Measurements from ENCODE around the gene TBC1D22A. TPM values are rescaled to one million over a fixed set of nuclear protein-coding genes. Genes with fewer than 3 reads are reported as not detected.

The TBC1D22A gene
- polyA plus RNA-seq, 1 of the 3 experiments (the other 2 are of a cell fraction) = 16.5 TPM

GRCh38 chr22:47157486-47158270 lies 395.2 kb downstream of the TBC1D22A start:
- TF ChIP-seq, protein P1, sequence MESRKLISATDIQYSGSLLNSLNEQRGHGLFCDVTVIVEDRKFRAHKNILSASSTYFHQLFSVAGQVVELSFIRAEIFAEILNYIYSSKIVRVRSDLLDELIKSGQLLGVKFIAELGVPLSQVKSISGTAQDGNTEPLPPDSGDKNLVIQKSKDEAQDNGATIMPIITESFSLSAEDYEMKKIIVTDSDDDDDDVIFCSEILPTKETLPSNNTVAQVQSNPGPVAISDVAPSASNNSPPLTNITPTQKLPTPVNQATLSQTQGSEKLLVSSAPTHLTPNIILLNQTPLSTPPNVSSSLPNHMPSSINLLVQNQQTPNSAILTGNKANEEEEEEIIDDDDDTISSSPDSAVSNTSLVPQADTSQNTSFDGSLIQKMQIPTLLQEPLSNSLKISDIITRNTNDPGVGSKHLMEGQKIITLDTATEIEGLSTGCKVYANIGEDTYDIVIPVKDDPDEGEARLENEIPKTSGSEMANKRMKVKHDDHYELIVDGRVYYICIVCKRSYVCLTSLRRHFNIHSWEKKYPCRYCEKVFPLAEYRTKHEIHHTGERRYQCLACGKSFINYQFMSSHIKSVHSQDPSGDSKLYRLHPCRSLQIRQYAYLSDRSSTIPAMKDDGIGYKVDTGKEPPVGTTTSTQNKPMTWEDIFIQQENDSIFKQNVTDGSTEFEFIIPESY (IDR thresholded peaks at IDR 0.05; ENCODE audit: borderline replicate concordance, low read depth) = no peak
- TF ChIP-seq TAF1 (IDR thresholded peaks at IDR 0.05; ENCODE audit: borderline replicate concordance, low read depth, low read length) (no peak), FOSL2 (IDR thresholded peaks at IDR 0.05; ENCODE audit: borderline replicate concordance, low read depth) (no peak), GATA2 (CRISPR knock-in tag; IDR thresholded peaks at IDR 0.05) (no peak), REST (IDR thresholded peaks at IDR 0.05; ENCODE audit: low read depth, low read length) (no peak), FOXJ3 (CRISPR knock-in tag; IDR thresholded peaks at IDR 0.05) (no peak), NRF1 (IDR thresholded peaks at IDR 0.05; ENCODE audit: low read depth, low read length) (no peak), CTCF (IDR thresholded peaks at IDR 0.05) (no peak), USF2 (IDR thresholded peaks at IDR 0.05; ENCODE audit: borderline replicate concordance, low read depth, low read length) (no peak), CHD2 (IDR thresholded peaks at IDR 0.05; ENCODE audit: low read length, partially characterized antibody) (no peak), EP300 (IDR thresholded peaks at IDR 0.05; ENCODE audit: borderline replicate concordance in 1 of 2, low read depth in 1 of 2, low read length in 1 of 2) (no peak), MXI1 (IDR thresholded peaks at IDR 0.05; ENCODE audit: low read depth, low read length) (no peak), TCF12 (IDR thresholded peaks at IDR 0.05) (no peak), RCOR1 (IDR thresholded peaks at IDR 0.05; ENCODE audit: low read length) (no peak), SIN3A (IDR thresholded peaks at IDR 0.05; ENCODE audit: borderline replicate concordance, low read depth, low read length) (no peak)
- TF ChIP-seq, protein P2, sequence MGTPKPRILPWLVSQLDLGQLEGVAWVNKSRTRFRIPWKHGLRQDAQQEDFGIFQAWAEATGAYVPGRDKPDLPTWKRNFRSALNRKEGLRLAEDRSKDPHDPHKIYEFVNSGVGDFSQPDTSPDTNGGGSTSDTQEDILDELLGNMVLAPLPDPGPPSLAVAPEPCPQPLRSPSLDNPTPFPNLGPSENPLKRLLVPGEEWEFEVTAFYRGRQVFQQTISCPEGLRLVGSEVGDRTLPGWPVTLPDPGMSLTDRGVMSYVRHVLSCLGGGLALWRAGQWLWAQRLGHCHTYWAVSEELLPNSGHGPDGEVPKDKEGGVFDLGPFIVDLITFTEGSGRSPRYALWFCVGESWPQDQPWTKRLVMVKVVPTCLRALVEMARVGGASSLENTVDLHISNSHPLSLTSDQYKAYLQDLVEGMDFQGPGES (IDR thresholded peaks at IDR 0.05; ENCODE audit: low read depth, low read length) = no peak
- TF ChIP-seq, protein P3, sequence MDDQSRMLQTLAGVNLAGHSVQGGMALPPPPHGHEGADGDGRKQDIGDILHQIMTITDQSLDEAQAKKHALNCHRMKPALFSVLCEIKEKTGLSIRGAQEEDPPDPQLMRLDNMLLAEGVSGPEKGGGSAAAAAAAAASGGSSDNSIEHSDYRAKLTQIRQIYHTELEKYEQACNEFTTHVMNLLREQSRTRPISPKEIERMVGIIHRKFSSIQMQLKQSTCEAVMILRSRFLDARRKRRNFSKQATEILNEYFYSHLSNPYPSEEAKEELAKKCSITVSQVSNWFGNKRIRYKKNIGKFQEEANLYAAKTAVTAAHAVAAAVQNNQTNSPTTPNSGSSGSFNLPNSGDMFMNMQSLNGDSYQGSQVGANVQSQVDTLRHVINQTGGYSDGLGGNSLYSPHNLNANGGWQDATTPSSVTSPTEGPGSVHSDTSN (IDR thresholded peaks at IDR 0.05) = no peak
- Histone ChIP-seq H3K9me2 (no peaks in the 10 kb centered on the region), H4K20me1 (ENCODE audit: insufficient read depth) (no peaks in the 10 kb centered on the region), H3K9me3 (no peaks in the 10 kb centered on the region), H3K79me2 (ENCODE audit: insufficient read depth) (no peaks in the 10 kb centered on the region), H3K4me1 (ENCODE audit: control insufficient read depth in 1 of 2, insufficient read depth in 2 of 2, low read depth in 1 of 2, low read length in 1 of 2) (peaks cover 0 to 15% of the 10 kb centered on the region in 2 experiments; a peak in 1 of 4 replicates), H3K4me3 (ENCODE audit: low read depth in 2 of 2, low read length in 1 of 2) (no peak overlapping the region), H3K27me3 (ENCODE audit: insufficient read depth) (no peaks in the 10 kb centered on the region), H3K27ac (ENCODE audit: low read depth in 2 of 2, low read length in 1 of 2) (no peak overlapping the region), H3F3A (replicated peaks; ENCODE audit: insufficient read depth) (no peaks in the 10 kb centered on the region), H3K4me2 (no peak overlapping the region), H3K36me3 (replicated peaks in 1 of 2; ENCODE audit: control insufficient read depth in 1 of 2, insufficient read depth in 2 of 2, low read length in 1 of 2) (no peaks in the 10 kb centered on the region), H3K9ac (no peak overlapping the region), H2AFZ (ENCODE audit: low read depth) (no peak overlapping the region)
- POLR2A ChIA-PET = no interaction called here
- CTCF ChIA-PET = no interaction called here
- WGBS (ENCODE audit: low lambda C conversion rate) = 98% methylated on average over 17 of the region's 37 CpGs
- no peak for DNase-seq
